Right lung (tissue), 5 donors: ENCODE data around the gene ADTRP. TPM values are rescaled to one million over a fixed set of nuclear protein-coding genes. Genes with fewer than 3 reads are reported as not detected.

Experiments
- DNase-seq, 2 donors: peaks; one replicate each; pipeline ENCODE4 v3.0.0-alpha.2; 2013
- polyA plus RNA-seq, 5 donors: library from polyadenylated mRNA; unstranded; fragments of 120-200 nt; gene quantifications; one replicate each; pipeline versions ENCODE4 v1.2.1 to v1.2.3, GENCODE V29; 2013; ENCODE audit warnings: inconsistent platforms in 1 of 5, low replicate concordance in 1 of 5; ENCODE audit not compliant: insufficient read length in 5 of 5, insufficient read depth in 1 of 5

The ADTRP gene
- polyA plus RNA-seq, 5 donors = 0.87 to 2.1 (median 1.2) TPM

DNA sequence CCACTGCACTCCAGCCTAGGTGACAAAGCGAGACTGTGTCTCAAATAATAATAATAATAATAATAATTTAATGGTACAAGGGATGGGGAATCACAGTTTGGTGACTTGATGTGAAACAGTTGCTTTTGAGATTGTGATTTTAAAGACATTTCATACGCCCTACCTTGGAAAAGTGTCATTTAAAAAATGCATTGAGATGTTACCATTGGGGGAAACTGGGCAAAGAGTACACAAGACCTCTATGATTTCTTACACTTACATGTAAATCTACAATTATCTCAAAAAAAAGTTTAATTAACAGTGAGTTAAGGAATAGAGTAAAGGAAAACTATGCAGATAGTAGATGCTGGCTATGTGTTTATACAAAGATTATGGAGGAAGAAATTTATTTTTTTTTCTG lies 22.3 kb downstream of the ADTRP start:
- no peak for DNase-seq

DNA sequence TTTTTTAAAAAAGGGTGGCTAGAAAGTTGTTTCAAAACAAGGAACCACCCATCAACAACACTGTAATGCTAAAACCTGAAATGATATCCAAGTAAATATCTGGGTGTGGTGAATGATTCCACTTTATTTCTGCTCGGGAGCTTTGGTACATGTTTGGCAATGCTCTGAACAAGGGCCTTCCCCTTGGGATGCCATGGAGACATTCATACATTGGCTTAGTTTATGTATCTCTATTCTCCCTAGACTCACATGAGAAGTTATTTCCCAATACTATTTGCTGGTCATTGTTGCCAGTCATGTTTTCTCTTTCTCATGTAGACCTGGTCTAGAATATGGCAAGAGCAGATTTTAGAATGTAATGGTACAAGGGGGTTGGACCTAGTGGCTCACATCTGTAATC lies 22.9 kb downstream of the ADTRP start:
- no peak for DNase-seq

DNA sequence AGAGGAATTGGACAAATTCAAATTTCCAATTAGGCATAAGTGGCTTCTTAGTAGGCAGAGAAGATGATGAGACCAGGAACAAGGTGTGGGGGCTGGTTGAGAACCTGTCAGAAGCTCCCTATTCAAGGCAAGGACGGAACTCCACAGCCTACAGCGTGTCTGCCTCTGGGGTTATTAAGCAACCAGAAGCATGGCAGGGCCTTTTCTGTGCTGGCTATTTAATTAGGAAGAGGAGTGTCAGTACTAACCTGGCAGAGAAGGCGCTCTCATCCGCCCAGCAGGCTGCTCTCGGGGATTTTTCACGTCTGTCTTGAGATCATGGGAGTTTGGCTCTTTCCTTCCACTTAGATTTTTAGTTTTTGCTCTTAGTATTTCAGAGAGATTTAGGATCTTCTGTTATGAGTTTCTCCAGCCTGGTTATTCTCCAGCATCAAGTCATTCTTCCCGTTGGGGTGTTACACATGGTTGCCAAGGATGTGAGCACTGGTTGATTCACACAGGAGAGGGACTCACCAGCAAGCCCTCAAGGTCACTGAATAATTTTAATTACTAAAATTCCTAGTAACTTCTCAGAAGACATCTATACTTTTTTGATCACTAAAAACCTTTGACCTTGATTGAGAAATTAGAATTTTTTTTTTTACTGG lies 23.9 kb downstream of the ADTRP start:
- DNase-seq = no peak

DNA sequence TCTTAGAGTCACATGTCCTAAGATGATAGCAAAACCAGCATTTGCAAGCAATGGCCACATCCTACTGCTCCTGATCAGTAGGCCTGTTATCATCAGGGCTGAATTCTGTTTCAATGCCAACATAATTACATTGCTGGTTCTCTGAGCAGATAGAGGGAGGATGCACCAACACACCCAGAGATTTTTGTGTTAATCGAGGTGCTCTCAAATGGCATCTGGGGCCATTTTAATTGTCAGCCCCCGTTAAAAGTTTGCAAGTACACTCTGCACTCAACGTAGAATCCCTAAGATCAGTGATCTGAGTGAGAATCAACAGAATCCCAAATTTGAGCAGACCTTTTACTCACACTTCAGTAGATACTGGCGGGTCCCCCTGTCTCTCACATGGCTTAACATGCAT lies 24.8 kb downstream of the ADTRP start:
- DNase-seq = no peak

DNA sequence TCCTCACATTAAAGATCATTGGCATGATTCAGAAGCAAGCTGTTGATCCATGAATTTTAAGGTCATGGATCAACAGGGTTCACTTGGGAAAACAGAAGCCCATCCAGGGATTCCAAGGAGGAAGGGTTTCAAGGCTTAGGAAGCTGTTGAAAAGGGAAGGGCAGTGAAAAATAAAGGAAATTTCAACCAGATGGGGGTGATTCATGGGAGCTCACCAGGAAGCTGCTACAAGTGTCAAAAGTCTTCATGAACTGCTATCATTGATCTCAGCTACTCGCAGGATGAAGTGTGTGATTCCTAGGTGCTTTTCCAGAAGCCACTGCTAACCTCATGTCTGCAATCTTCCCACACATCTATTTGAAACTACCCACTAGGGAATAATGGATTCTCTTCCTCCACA lies 26.2 kb downstream of the ADTRP start:
- DNase-seq = no peak

DNA sequence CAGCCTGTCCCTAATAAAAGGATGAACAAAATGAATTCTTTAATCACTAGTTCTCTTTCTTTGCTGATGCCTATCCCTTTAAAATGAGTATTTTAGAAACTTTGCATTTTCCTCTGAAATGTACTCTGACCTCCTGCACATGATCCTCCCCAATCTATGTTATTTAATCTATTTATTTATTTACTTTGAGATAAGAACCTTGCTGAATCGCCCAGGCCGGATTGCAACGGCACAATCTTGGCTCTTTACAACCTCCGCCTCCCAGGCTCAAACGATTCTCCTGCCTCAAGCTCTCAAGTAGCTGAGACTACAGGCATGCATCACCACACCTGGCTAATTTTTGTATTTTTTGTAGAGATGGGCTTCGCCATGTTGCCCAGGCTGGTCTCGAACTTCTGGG lies 27.9 kb downstream of the ADTRP start:
- no peak for DNase-seq

DNA sequence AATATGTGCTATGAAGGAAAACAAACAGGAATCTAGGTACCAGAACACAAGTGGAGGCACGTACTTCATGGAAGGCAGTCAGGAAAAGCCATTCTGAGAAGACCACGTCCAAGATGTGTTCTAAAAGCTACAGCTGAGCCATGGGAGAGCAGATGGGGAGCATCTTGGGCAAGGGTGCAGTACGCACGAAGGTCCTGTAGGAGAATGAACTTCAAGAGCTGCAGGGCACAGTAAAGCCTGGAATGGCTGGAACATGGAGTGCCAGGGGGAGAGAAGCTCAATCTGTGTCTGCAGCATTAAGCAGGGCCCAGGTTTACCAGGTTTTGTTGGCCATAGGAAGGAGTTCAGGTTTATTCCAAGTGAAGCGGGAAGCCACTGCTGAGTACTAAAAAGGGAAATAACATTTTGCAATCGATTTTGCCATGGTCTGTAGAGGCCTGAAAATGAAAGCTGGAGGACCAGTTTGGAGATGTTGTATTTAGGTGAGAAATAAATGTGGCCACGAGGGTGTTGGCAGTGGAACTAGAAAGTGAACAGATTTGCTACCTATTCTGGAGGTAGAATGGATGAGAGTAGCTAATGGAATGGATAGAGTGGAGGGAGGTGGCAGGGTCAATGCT lies 29.9 kb downstream of the ADTRP start:
- no peak for DNase-seq

DNA sequence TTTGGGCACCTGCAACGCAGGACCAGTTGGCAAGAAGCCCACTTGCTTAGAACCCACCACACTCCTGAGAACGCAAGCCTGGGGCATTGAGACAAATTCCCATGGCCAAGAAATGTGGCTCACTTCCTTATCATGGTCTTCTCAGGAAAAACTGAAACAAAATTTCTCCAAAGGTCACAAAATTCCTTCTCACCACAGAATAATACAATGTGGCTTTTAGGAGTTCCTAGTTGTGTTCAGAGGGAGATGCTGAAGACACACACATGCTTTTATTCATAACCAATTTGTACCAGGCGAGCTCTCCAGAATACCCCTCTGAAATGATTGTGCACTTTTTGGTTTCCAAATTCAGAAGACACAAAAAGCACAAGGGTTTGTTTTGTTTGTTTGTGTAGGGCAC lies 31.6 kb downstream of the ADTRP start:
- no peak for DNase-seq

DNA sequence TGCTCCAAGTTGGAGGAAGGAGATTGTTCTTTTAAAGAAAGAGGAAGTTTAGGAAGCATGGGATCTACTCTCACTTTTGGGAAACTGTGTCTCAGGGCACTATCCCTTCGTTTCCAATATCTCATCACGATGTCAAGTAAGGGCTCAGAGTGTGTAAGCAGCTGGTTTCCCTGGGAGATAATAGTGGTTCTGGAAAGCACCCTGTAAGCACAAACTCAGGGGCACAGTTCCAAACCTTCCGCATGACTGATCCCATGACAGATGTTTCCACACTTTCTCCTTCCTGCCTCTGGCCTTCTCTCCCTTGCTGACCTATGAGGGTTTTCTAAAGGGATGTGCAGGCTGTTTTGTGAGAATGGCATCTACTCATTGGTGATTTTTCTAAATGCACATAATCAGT lies 33.9 kb downstream of the ADTRP start:
- peak; percentile 54 to 72 for DNase-seq

DNA sequence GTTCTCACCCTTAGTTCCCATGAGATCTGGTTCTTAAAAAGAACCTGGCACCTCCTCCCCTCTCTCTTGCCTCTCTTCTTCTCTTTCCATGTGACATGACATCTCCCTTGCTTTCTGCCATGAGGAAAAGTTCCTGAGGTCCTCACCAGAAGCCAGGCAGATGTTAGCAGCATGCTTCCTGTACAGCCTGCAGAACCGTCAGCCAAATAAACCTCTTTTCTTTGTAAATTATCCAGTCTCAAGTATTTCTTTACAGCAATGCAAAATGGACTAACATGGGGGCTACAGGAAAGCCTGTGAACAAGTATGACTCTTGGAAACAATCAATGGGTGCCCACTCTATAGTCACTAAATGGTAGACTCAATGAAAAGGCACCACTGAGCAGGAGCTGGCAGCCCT lies 34.5 kb downstream of the ADTRP start:
- no peak for DNase-seq

DNA sequence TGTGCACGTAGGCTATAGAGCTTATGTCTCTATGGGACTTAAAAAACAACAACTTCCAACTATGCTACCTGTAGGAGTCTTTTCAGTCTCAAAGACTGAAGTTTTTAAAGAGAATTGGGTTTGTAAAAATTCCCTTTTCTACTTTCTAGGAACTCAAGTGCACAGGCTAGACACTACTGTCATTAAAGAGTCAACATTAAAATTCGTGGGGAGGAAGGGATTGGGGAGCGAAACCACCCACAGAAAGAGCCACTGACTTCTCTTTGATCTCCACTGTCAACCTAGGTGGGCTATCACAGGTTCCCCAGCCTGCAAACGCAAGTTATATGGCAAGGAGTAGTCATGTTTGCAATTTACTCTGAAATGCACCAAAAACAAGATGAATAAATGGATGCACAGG lies 37.7 kb downstream of the ADTRP start:
- no peak for DNase-seq

DNA sequence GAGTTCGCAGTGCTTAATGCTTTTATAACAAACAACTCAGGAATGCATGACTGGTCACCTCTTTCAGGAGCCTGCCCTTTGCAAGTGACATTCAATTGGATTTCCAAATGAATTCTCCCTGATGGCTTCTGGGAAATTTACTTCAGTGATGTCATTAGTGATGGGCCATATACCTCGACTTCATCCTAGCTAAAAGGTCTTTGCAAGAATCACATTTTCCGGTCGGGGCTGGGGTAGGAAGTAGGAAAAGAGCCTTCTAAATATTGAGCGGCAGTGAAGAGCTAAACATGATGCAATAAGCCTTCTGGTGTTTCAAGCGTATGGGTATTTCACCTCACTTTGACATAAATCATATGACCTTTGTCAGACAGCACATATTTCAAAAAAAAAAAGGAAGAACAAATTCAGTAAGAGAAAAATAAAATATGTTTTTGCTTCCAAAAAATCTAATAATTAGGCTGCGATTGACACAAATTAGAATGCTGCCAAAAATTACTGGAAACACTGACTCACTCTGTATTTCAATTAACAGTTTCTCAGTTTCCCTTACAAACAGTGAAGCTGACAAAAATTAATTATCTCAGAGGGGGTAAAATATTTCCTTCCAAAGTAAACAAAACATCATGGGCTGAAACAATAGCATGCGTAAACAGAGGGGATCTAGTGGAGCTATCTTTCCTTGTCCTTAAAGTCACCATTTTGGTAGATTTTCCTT lies 39.8 kb downstream of the ADTRP start:
- DNase-seq = no peak

DNA sequence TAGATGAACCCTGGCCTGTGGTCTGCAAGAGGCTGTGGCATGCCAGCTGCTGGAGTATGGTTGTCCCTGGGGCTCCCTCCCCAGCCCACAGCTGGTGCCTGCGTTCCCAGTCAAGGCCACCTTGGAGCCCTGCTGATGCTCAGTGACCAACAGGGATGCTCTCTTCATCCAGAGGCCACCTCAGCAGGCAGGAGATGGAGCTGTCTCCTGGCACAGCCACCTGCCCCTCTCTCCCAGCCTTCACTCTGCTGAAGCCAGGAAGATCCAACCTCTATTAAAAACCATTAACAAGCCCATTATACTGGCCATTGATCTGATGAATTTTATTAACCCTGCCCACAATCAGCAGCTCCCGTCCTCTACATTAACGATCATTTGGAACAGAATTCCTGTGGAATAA lies 40.4 kb downstream of the ADTRP start:
- DNase-seq = no peak

DNA sequence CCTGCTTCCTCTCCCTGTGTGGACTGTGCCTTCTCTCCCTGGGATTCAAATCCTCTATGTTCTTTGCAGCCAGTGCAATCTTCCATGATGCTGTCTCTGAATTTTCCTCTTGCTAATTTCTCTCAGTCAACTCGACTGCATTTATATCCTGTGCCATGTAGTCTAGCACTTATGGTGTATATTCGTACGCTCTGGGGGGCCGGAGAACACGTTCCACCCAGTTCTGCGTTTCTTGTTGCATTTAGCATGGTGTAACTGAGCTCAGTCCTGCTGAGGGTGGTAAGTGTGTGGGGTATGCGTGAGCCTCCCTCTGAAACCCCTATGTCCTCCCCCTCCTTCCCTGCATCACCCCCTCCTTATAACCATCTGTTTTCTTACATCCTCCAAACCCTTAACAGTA lies 42.0 kb downstream of the ADTRP start:
- no peak for DNase-seq

DNA sequence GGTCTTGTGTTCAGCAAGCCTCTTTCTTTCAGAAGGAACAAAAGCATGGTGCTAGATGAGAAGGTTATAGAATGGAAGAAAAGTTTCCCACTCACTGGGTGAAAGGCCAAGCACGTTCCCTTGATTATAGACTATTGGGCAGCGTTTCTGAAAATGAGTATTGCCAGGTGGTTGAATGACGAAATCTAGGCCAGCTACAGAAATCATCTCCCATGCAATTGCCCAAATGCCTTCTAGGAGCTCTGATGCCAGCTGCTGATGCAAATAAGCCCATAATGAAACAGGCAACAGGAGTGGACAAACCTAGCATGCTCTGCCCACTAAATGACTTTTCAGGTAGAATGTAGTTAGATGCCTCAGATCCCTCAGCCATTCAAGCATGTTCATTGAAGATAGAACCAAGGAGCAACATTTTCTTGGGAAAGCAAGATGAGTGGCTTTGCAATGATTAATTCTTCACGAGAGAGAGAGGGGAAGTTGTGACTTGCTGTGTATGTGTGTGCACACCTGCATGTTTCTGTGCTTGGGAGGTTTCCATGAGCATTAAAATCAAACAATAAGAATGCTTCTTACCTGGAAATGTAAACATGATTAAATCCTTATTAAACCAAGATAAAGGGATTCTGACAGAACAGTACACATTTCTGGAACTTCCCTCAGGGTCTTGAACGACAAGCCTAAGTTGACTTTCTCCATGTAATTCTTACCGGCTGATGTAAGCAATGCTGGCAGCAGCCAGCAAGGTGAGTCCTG lies 43.6 kb downstream of the ADTRP start:
- DNase-seq = no peak

DNA sequence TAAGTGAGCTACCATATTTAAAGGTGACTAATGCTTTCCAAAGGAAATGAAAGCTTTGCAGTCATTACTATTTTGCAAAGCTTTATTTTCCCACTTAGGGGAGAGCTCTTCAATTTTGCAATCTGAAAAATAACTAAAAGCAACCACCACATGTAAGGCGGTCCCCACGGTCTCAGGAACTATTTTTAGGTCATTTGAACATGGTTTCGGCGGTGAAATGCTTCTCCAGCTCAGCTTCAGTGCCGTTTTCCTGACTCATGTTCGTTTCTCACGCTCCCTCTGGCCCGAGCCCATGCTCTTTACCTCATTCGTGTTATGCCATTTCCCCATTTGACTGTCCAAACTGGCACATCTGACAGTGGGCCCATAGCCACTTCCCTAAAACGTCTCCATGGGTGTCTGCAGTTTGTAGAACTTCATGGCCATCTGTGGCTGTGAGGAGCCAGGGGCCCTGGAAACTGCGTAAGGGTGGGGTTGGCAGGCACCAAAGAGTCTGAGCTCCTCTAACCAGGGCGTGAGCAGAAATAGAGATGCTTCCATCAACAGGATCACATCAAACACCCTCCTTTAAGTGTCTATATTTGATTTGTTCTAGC lies 46.5 kb downstream of the ADTRP start:
- no peak for DNase-seq

DNA sequence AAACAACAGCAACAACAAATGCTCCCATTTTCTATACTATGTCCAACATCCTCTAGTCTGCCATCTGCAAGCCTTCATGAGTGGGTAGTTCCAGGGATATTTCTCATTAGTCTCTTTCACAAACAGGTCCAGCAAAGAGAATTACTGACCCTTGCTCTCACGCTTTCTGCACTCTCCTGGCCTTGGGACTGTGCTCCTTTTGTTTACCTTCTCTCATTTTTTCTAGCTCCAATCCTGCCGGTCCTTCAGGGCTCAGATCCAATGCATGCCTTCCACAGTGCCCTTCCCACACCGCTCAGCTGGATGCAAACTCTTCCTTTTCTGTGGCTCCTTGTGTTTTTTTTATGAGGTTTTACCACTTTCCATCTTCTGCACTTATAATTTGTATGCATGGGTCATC lies 47.2 kb downstream of the ADTRP start:
- DNase-seq = no peak

DNA sequence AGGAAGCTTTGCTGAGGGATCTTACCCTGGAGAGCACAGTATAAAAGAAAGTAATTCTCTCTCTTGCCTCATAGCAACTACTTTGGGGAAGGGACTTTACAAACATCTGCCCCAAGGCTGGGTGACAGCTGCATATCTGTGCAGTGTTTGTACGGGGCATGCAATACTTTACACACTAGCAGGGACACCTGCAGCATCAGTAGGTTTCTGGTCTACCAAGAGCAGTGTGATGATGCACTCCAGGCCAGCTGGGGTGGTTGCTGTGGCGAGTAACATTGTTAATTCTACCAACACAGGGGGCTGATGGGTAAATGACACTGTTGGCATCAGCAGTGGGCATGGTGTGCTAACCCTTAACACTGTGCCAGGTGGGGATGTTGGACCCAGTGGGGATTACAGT lies 48.0 kb downstream of the ADTRP start:
- DNase-seq = no peak

DNA sequence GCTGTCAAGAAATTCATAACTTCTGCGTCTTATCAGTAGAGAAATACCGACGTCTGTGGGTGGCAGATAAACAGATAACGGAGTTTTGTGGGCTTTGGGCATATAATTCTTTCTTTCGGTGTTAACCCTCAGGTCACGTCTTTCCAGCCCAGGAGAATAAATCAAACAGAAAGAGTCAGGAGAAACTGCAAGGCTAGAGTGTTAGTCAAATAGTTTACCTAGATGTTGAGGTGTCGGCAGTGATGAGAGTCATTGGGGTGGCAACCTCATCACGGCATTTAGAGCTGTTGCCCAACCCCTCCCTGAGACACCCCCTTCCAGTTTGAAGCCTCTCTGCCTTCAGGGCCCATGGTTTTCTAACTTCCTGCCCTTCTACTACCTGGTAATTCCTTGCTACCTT lies 49.5 kb downstream of the ADTRP start:
- no peak for DNase-seq

DNA sequence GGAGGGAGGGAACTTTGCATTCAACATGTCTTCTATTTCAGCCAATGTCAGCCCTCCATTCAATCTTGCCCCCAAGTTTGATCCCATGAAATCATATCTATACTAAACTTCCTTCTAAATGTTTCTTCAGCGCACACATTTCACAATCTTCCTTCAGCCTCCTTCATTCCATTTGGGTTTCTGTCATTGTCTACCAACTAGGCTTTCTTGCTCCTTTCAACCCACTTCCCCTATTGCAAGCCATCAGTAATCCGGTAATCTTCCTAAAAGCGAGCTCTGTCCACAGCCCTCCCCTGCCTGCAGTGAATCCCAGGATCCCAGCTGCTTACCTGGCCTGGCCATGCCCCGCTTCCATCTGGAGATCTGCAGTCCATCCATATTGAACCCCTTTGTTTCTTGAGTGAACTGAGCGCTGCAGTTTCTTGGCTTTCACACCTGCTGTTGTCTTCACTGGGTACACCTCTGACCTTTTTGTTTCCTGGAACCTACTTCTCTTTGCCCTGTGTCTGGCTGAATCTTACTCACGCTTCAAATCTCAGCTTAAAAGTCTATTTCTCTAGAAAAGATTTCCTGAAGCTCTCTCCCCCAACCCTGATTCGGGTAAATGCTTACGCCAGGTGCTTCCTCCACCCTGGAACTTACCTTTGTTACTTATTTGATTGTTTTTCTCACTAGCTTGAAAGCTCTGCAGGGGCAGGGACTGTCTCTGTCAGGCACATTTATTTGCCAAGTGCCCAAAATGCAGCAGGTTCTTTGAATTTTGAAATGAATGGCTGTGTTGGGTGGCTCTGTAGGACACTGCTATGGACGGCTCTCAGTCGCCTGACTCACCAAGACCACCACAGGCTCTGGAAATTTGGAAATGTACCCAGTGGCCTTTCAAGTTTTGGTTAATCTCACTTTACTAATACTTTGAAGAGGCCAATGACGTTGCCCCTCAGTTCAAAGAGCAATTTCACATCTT lies 50.3 kb downstream of the ADTRP start:
- no peak for DNase-seq

DNA sequence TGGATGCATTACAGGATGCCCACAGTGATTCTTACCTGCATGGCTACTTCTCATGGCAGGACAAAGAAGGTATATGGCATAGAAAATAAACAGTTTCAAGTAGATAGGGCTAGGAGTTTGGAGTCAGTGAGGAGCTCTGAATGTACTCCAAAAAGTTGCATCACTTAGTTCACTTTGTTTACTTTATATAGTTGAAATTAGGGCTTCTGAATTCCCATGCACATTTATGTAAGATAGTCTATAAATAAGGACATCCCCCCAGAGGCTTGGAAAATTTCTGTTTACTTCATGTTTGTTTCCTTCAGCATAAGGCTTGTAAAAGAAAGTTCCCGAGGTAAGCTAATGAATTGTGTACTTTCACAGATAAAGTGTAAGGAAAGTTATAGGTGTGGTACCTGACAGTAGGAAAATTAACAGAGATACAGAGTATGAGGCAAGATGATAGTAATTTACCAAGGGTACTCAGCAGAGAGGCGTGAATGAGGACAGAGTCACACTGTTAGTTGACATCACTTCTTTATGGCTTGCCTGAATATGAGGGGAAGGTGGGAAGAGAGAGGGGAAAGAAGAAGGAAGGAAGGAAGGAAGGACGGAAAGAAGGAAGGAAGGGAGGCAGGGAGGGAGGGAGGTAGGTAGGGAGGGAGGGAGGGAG lies 51.1 kb downstream of the ADTRP start:
- no peak for DNase-seq
